Suppressor macrophage treated with lipopolysaccharide for 1 hour (primary cell): Measurements from ENCODE around the gene RFPL3.
"Not testable (repeated sequence)": the region's sequence is repeated elsewhere in the genome, so short reads cannot be mapped to it uniquely, and the experiment has no call there.

ENCODE experiments used
- DNase-seq, 3 donors: peaks; one replicate each; pipeline ENCODE4 v3.0.0-alpha.2; 2020 to 2022

The RFPL3 gene

GRCh38 chr22:32331236-32331917 lies 26.3 kb upstream of the RFPL3 start:
- DNase-seq: no peak

DNA sequence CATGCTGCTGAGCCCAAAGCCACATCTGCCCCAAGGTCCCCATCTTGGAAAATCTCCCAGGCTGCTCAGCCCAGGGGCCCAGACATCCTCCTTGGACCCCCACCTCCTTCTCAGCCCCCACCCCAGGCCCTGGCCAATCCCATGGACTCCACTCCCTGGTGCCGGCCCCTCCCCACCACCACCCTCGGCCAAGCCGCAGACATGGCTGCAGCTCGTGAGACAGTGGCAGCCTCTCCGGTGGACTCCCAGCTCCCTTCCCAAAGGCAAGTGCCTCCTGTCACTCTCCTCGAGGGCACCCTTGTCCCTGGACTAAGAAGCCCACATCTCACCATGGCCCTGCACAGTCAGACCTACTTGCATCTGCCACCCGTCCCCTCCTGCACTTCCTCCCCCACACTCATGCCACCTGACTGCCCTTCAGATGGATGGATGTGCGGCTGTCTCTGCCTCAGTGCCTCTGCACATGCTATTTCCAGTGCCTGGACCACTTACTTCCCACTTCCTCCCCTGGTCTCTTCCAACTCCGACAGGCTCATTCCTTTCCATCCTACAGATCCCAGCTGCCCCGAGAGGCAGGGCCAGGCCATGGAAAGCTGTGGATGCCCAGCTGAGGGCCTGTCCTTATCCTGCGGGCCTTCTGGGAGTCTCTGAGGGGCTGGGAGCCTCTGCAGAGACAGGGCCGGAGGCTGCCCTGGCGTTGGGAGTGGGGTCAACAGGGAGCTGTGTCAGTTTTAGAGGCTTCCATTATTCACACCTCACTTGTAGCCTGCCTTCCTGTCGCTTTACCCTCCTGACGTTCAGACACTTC lies 25.5 kb upstream of the RFPL3 start:
- no peak for DNase-seq

DNA sequence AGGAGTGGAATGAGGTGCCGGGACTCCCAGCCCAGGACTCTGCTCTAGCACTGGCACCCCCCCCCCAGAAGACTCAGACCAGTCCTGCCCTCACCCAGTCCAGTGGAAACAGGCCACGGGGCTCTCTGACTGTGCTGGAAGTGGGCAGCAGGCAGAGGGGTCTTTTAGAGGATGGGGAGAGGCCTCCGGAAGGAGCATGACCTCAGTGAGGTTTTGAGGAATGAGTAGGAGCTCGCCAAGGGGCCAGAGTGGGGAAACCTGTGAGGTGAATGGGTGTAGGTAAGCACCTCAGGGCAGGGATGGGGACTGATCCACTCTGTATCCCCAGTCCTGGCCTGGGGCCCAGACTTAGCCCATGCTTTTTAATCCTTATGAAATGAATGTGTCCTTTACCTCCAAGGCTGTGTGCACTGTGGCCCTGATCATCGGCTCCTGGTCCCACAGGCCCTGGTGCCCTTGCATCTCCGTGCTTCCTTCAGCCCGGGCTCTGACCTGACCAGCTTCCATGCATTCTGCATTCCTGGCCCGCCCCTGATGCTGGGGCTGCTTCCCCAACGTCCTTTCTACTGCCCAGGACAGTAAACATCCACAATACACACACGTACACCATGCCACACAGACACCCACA lies 24.4 kb upstream of the RFPL3 start:
- DNase-seq: no peak

- DNase-seq: no peak
These were observed 23.7 kb upstream of the RFPL3 start for GRCh38 chr22:32333769-32334659.

- no peak for DNase-seq
These were observed 22.9 kb upstream of the RFPL3 start for GRCh38 chr22:32334660-32335365.

DNA sequence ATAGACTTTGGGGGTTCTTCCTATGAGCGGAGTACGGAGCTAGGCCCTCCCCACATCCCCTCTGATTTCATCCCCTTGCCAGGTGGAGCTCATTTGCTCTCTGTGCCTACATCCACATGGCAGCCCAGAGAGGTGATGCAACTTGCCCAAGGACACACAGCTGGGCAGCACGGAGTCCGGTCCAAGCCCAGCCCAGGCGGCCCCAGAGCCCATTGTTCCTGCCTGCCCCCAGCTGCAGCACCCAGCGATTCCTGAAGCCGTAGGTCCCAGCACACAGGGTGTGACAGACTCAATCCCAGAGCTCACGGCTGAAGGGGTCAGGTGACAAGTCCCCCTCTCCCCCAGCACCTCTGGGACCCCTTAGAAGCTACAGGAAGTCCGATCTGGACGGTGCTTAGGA lies 22.2 kb upstream of the RFPL3 start:
- DNase-seq: no peak

DNA sequence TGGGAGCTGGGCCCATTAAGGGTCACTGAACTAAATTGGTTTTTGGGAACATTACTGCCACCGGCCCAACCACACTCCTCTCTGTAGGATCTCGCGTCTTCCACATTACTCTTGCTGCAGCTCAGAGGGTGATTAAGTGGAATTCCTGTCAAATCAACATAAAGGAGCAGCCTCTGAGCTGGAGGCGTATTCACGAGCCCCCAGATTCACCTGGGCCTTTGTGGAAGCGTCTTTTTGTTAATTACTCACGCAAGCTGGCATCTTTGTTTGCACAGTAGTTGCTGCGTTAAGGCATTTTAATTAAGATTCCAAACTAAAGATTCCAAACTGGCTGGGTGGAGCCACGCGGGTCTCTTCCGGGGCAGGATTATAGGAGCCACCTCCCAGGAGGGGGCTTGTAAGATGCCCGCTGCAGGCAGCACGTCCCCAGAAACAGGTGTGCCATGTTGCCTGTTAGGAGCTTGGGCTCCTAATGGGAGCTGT lies 21.5 kb upstream of the RFPL3 start:
- no peak for DNase-seq

- DNase-seq: no peak
These were observed 20.8 kb upstream of the RFPL3 start for GRCh38 chr22:32336771-32337424.

DNA sequence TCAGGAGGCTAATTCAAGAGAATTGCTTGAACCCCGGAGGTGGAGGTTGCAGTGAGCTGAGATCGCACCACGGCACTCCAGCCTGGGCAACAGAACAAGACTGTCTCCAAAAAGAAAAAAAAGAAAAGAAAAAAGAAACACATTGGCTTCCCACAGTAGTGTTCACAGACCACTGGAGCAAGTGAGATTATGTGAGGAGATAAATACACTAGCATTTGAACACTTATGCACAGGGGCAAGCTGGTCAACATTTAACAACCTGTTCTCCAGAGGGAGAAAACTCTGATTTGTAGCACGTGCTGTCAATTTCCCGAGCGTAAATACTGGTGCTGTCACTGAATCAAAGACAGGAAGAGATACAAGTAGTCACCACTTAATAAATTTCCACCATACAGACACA lies 20.2 kb upstream of the RFPL3 start:
- not testable (repeated sequence) for DNase-seq

DNA sequence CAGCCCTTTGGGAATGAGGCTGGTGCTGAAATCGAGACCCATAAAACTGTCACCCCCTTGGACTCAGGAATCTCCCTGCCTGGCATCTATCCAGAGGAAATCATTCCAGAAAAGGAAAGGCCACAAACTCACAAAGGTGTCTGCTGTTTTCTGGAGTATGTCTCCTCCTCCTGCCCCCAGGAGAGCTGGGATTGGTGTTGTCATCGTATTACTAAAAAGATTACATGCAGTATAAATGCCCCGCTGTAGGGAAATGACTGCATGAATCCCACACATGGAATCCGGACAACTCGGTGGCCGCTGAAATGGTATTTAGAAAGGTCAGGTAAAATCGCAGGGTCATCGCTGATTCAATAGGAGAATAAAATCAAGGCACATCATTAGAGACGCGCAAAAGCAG lies 18.9 kb upstream of the RFPL3 start:
- no peak for DNase-seq

- no peak for DNase-seq
These were observed 18.3 kb upstream of the RFPL3 start for GRCh38 chr22:32339190-32340012.

DNA sequence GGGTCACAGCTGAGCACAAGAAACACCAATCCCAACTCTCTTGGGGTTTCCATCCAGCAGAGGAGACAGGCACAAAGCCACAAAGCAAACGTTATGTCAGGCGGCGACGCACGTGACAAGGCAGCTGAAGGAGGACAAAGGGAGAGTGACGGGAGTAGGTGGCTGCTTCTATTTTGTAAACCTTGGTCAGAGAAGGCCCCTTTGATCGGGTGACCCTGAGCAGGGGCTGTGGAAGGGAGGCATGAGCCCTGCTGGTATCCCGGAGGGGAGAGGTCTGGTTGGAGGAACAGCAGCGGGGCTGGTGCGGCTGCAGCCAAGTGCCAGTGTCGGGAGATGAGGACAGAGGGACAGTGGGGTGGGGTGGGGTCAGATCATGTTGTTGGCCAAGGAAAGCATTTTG lies 17.3 kb upstream of the RFPL3 start:
- DNase-seq: no peak

GRCh38 chr22:32341122-32341740 lies 16.4 kb upstream of the RFPL3 start:
- no peak for DNase-seq

GRCh38 chr22:32342977-32343376 lies 14.7 kb upstream of the RFPL3 start:
- DNase-seq: no peak

DNA sequence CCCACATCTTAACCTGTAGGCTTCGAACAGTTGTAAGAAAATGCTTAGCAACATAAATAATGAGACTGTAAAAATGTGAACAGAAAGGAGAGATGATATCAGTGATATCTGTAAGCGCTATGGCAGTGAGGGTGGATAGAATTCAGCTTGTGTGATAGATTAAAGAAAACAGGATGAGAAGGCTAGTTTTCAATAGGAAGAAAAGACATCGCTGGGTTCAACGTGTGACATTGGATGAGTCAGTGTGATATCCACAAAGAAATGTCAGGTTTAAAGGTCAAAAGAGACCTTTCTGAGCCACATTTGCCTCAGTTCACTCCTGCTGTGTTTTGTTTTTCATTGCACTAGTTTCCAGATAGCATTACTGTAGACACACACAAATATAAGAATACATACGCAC lies 13.7 kb upstream of the RFPL3 start:
- no peak for DNase-seq

DNA sequence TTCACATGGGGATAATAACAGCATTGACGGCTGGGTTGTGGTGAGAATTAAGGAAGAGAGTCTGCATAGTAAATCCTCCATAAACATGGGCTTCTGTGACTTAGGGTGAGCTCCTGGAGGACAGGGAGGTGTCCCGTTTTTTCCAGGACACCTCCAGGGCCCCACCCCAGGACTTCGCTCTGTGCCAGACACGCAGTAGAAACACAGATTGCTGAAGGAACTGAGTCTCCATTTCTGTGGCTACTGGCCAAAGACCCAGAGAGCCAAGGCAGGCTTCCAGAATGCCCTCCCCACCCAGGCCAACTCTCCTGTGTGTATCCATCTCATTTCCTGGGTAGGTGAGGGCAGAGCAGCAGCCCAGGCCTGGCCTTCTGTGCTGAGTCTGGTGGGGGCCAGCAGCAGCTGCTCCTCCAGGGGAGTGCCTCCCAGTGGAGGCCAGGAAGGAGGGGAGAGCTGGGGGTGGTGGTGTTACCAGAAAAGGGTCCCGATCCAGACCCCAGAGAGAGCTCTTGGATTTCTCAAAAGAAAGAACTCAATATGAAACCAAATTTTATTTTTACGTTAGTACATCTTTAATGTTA lies 9.5 kb upstream of the RFPL3 start:
- DNase-seq: no peak

DNA sequence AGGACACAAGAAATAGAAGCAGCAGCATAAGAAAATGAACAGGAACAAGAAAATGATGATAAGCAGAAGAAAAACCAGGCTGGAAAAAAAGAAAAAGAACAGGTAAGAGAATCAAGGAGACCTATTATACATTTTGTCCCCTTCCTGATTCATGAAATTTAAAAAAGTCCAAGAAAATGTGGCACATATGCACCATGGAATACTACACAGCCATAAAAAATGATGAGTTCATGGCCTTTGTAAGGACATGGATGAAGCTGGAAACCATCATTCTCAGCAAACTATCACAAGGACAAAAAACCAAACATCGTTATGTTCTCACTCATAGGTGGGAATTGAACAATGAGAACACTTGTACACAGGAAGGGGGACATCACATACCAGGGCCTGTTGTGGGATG lies 5.8 kb upstream of the RFPL3 start:
- not testable (repeated sequence) for DNase-seq

DNA sequence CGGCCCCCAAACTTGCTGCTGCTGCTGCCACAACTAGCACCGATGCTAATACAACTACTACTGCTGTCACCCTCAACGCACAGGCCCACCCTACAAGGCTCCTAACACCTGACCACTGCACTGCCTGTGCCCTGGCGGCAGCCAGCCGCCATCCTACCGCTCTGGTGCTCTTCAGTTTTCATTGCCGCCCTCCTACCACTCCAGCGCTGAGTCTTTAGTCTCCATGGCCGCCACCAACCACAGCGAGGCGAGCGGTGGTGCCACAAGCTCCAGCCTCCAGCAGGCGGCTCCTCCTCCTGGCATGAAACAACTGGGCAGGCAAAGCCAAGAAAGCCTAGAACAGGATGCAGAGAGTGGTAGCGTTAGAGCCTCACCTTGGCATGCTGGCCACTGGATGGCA lies 5.0 kb upstream of the RFPL3 start:
- no peak for DNase-seq

- DNase-seq: no peak
These were observed 4.4 kb upstream of the RFPL3 start for GRCh38 chr22:32353292-32353691.

- DNase-seq: no peak
These were observed 3.8 kb upstream of the RFPL3 start for GRCh38 chr22:32353840-32354239.
